Glutamatergic neuron (in vitro differentiated cells): ENCODE measurements around the gene ZNF385C. TPM values are rescaled to one million over a fixed set of nuclear protein-coding genes. Genes with fewer than 3 reads are reported as not detected.

Source experiments
- DNase-seq: peaks from one replicate; pipeline ENCODE4 v3.0.0; 2022
- H3K27ac Mint-ChIP-seq: one replicate; pipeline ENCODE4 v1.8.0; 2020; ENCODE audit warnings: mild to moderate bottlenecking, mixed read lengths, inconsistent platforms; ENCODE audit not compliant: unreplicated experiment
- H3K27me3 Mint-ChIP-seq: one replicate; pipeline ENCODE4 v1.8.0; 2020; ENCODE audit warnings: mild to moderate bottlenecking, moderate library complexity, mixed read lengths, inconsistent platforms; ENCODE audit not compliant: unreplicated experiment
- H3K36me3 Mint-ChIP-seq: one replicate; pipeline ENCODE4 v1.8.0; 2020; ENCODE audit warnings: mild to moderate bottlenecking, mixed read lengths, inconsistent platforms; ENCODE audit not compliant: unreplicated experiment
- H3K4me1 Mint-ChIP-seq: one replicate; pipeline ENCODE4 v1.8.0; 2020; ENCODE audit warnings: mild to moderate bottlenecking, low read depth, mixed read lengths, inconsistent platforms; ENCODE audit not compliant: unreplicated experiment
- H3K4me3 Mint-ChIP-seq: one replicate; pipeline ENCODE4 v1.8.0; 2020; ENCODE audit warnings: mild to moderate bottlenecking, mixed read lengths, inconsistent platforms; ENCODE audit not compliant: unreplicated experiment
- H3K9me3 Mint-ChIP-seq: one replicate; pipeline ENCODE4 v1.8.0; 2020; ENCODE audit warnings: mild to moderate bottlenecking, moderate library complexity, mixed read lengths, inconsistent platforms; ENCODE audit not compliant: unreplicated experiment
- total RNA-seq: library from RNA; stranded (reverse); fragmentation: NEBNext Ultra II Directional; extraction: Animal tissue kit (Norgen Biotek cat#: 25700); gene quantifications from one replicate; pipeline ENCODE4 v1.2.1, GENCODE V29; 2021; ENCODE audit not compliant: unreplicated experiment
- TF ChIP-seq, protein P1 (sequence below): fragments of 200-600 bp; sonication (generic); IDR thresholded peaks from one replicate; pipeline ENCODE4 v1.5.0; 2021; ENCODE audit not compliant: partially characterized antibody, unreplicated experiment

ZNF385C gene
- total RNA-seq, 1 donor from 2014 or later = 1.5 TPM

GRCh38 chr17:41992576-41992975 is 105.7 kb downstream of the ZNF385C start:
- TF ChIP-seq, protein P1, sequence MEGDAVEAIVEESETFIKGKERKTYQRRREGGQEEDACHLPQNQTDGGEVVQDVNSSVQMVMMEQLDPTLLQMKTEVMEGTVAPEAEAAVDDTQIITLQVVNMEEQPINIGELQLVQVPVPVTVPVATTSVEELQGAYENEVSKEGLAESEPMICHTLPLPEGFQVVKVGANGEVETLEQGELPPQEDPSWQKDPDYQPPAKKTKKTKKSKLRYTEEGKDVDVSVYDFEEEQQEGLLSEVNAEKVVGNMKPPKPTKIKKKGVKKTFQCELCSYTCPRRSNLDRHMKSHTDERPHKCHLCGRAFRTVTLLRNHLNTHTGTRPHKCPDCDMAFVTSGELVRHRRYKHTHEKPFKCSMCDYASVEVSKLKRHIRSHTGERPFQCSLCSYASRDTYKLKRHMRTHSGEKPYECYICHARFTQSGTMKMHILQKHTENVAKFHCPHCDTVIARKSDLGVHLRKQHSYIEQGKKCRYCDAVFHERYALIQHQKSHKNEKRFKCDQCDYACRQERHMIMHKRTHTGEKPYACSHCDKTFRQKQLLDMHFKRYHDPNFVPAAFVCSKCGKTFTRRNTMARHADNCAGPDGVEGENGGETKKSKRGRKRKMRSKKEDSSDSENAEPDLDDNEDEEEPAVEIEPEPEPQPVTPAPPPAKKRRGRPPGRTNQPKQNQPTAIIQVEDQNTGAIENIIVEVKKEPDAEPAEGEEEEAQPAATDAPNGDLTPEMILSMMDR = no peak
- Mint-ChIP-seq H3K36me3 (no peaks in the 10 kb centered on the region), H3K4me3 (no peak overlapping the region), H3K4me1 (no peaks in the 10 kb centered on the region), H3K27ac (no peak overlapping the region), H3K27me3 (peaks cover 6% of the 10 kb centered on the region), H3K9me3 (no peaks in the 10 kb centered on the region)
- DNase-seq = no peak

DNA sequence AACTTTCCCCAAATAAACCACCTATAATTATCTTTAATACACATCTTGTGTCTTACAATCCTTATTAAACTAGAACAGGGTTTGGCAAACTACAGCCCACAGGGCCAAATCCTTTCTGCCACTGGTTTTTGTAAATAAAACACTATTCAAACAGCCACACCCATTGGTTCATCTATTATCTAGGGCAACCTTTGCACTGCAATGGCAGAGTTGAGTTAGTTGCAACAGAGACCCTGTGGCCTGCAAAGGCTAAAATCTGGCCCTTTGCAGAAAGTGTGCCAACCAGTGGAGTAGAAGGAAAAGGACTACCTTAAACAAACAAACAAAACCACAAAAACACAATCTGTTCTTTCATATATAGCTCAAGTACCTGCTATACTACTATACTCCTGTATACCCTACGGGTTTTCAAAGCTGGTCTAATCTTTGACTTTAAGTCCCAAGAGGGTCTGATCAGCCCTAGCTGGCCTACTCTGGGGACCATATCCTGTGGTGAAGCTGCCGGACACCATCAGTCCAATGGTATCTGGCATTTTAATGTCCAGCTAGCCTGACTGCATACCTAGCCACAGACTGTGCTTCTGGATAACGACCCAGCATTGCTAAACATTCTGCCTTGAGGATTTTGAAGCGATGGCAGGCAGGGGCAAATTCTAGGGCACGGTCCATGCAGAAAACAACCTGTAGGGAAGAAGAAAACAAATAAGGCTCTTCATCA is 108.4 kb downstream of the ZNF385C start:
- Mint-ChIP-seq H3K27ac (no peak overlapping the region), H3K36me3 (no peaks in the 10 kb centered on the region), H3K27me3 (peaks cover 6% of the 10 kb centered on the region), H3K9me3 (no peaks in the 10 kb centered on the region), H3K4me1 (no peaks in the 10 kb centered on the region), H3K4me3 (no peak overlapping the region)
- DNase-seq = no peak
- TF ChIP-seq, protein P1 = no peak

GRCh38 chr17:41988418-41988817 is 109.9 kb downstream of the ZNF385C start:
- peaks cover 6% of the 10 kb centered on the region for H3K36me3 Mint-ChIP-seq
- H3K27ac Mint-ChIP-seq = no peak overlapping the region
- no peaks in the 10 kb centered on the region for H3K9me3 Mint-ChIP-seq
- no peaks in the 10 kb centered on the region for H3K4me1 Mint-ChIP-seq
- no peak for DNase-seq
- H3K4me3 Mint-ChIP-seq = no peak overlapping the region
- peaks cover 9% of the 10 kb centered on the region for H3K27me3 Mint-ChIP-seq
- TF ChIP-seq, protein P1 = no peak

GRCh38 chr17:41987642-41988041 is 110.6 kb downstream of the ZNF385C start:
- TF ChIP-seq, protein P1 = no peak
- H3K27ac Mint-ChIP-seq = no peak overlapping the region
- no peaks in the 10 kb centered on the region for H3K4me1 Mint-ChIP-seq
- peaks cover 7% of the 10 kb centered on the region for H3K36me3 Mint-ChIP-seq
- peaks cover 7% of the 10 kb centered on the region for H3K27me3 Mint-ChIP-seq
- peak; percentile 41 for DNase-seq
- H3K9me3 Mint-ChIP-seq = no peaks in the 10 kb centered on the region
- H3K4me3 Mint-ChIP-seq = no peak overlapping the region

- peaks cover 7% of the 10 kb centered on the region for H3K27me3 Mint-ChIP-seq
- no peak for DNase-seq
- peaks cover 7% of the 10 kb centered on the region for H3K36me3 Mint-ChIP-seq
- H3K4me3 Mint-ChIP-seq = no peak overlapping the region
- H3K9me3 Mint-ChIP-seq = no peaks in the 10 kb centered on the region
- no peak overlapping the region for H3K27ac Mint-ChIP-seq
- TF ChIP-seq, protein P1 = no peak
- no peaks in the 10 kb centered on the region for H3K4me1 Mint-ChIP-seq
These were observed 111.6 kb downstream of the ZNF385C start for GRCh38 chr17:41986634-41987033.
